ENCODE measurements around the gene ASF1A. TPM values are rescaled to one million over a fixed set of nuclear protein-coding genes. Genes with fewer than 3 reads are reported as not detected.

The ASF1A gene
- total and polyA plus RNA-seq, 9 of the 15 experiments (the other 6 are each of a cell fraction or from before 2014, with no cell fraction given), result 31.5 to 45.3 (median 34.8) TPM

GRCh38 chr6:118893064-118893806 lies 717 bp upstream of the ASF1A start (continued):
- TF ChIP-seq MGA (IDR thresholded peaks at IDR 0.05), result peak; percentile 43; the same call in 1 of the 2 replicates
- no peak for TF ChIP-seq SIN3A (IDR thresholded peaks at IDR 0.05; ENCODE audit: borderline replicate concordance in 2 of 2, control insufficient read depth in 1 of 2, low read depth in 2 of 2, low read length in 2 of 2)
- TF ChIP-seq CHAMP1 (IDR thresholded peaks at IDR 0.05), result no peak
- no peak for TF ChIP-seq RFX1 (IDR thresholded peaks at IDR 0.05)
- TF ChIP-seq NR4A1 (CRISPR knock-in tag; IDR thresholded peaks at IDR 0.05), result no peak
- peak; percentile 79; the same call in 1 of the 2 replicates for TF ChIP-seq NR4A1 (tag; IDR thresholded peaks at IDR 0.05)
- no peak for TF ChIP-seq E2F4 (CRISPR knock-in tag; IDR thresholded peaks at IDR 0.05; ENCODE audit: low read depth)
- peak; percentile 54; the same call in 1 of the 2 replicates for TF ChIP-seq PTRF (tag; IDR thresholded peaks at IDR 0.05)
- TF ChIP-seq PPARD (CRISPR knock-in tag; IDR thresholded peaks at IDR 0.05), result no peak
- no peak for TF ChIP-seq ZFP30 (CRISPR knock-in tag; IDR thresholded peaks at IDR 0.05; ENCODE audit: borderline replicate concordance)
- TF ChIP-seq TRIM28 (IDR thresholded peaks at IDR 0.05), result no peak
- TF ChIP-seq SUPT5H (IDR thresholded peaks at IDR 0.05), result no peak; the same call in 1 of the 2 replicates
- peak; percentile 9 for TF ChIP-seq TBP (optimal IDR thresholded peaks at IDR 0.05; ENCODE audit: low read depth, low read length)
